H9 (cell line): ENCODE results near the gene DTNBP1. TPM values are rescaled to one million over a fixed set of nuclear protein-coding genes. Genes with fewer than 3 reads are reported as not detected.

Source experiments
- DNase-seq: peaks from one replicate; pipeline ENCODE4 v3.0.0-alpha.2; 2017
- H2AFZ ChIP-seq: one replicate; pipeline ENCODE4 v1.6.1; 2013; ENCODE audit warnings: mild to moderate bottlenecking, low read length, control low read depth, moderate library complexity
- H2AK5ac ChIP-seq: 2 replicates; pipeline ENCODE4 v1.6.1; 2013; ENCODE audit warnings: low read length, control low read depth, mixed read lengths; ENCODE audit not compliant: insufficient read length
- H2BK120ac ChIP-seq: one replicate; pipeline ENCODE4 v1.6.1; 2013; ENCODE audit warnings: low read depth, mild to moderate bottlenecking, low read length, control low read depth, inconsistent platforms; ENCODE audit not compliant: poor library complexity, severe bottlenecking
- H2BK12ac ChIP-seq: 2 replicates; pipeline ENCODE4 v1.6.1; 2013; ENCODE audit warnings: low read length, control low read depth, mixed read lengths, low read depth; ENCODE audit not compliant: insufficient read length
- H2BK15ac ChIP-seq: 2 replicates; pipeline ENCODE4 v1.6.1; 2013; ENCODE audit warnings: low read depth, low read length, control low read depth
- H2BK20ac ChIP-seq: one replicate; pipeline ENCODE4 v1.6.1; 2013; ENCODE audit warnings: low read depth, mild to moderate bottlenecking, low read length, control low read depth, inconsistent platforms; ENCODE audit not compliant: poor library complexity, severe bottlenecking
- H2BK5ac ChIP-seq: 2 replicates; pipeline ENCODE4 v1.6.1; 2013; ENCODE audit warnings: low read length, control low read depth, mixed read lengths; ENCODE audit not compliant: insufficient read length
- H3K14ac ChIP-seq: 2 replicates; pipeline ENCODE4 v1.6.1; 2013; ENCODE audit warnings: low read length, control low read depth; ENCODE audit not compliant: insufficient read depth
- H3K18ac ChIP-seq: 2 replicates; pipeline ENCODE4 v1.6.1; 2013; ENCODE audit warnings: low read depth, mild to moderate bottlenecking, mixed read lengths, low read length, control low read depth; ENCODE audit not compliant: insufficient read length
- H3K23ac ChIP-seq: 2 replicates; pipeline ENCODE4 v1.6.1; 2013; ENCODE audit warnings: low read length, control low read depth, mixed read lengths, low read depth; ENCODE audit not compliant: insufficient read length
- H3K23me2 ChIP-seq: 2 replicates; pipeline ENCODE4 v1.6.1; 2013; ENCODE audit warnings: low read depth, mild to moderate bottlenecking, mixed read lengths, low read length, control low read depth; ENCODE audit not compliant: insufficient read length, poor library complexity, severe bottlenecking
- H3K27ac ChIP-seq: 2 replicates; pipeline ENCODE4 v1.5.1; 2013; ENCODE audit warnings: low read length, control low read depth, mixed read lengths, low read depth; ENCODE audit not compliant: insufficient read length
- H3K27me3 ChIP-seq: 2 replicates; pipeline ENCODE4 v1.6.1; 2013; ENCODE audit warnings: low read length, control low read depth, inconsistent platforms; ENCODE audit not compliant: insufficient read depth
- H3K4ac ChIP-seq: 2 replicates; pipeline ENCODE4 v1.6.1; 2013; ENCODE audit warnings: low read depth, mild to moderate bottlenecking, control low read depth, inconsistent platforms, low read length, moderate library complexity
- H3K4me1 ChIP-seq: 2 replicates; pipeline ENCODE4 v1.6.1; 2013; ENCODE audit warnings: low read length, control low read depth, inconsistent platforms; ENCODE audit not compliant: insufficient read depth
- H3K4me2 ChIP-seq: 2 replicates; pipeline ENCODE4 v1.6.1; 2013; ENCODE audit warnings: low read length, control low read depth, mixed read lengths; ENCODE audit not compliant: insufficient read length, insufficient read depth
- H3K56ac ChIP-seq: 2 replicates; pipeline ENCODE4 v1.6.1; 2013; ENCODE audit warnings: low read depth, mild to moderate bottlenecking, mixed read lengths, low read length, control low read depth; ENCODE audit not compliant: insufficient read length
- H3K79me1 ChIP-seq: 2 replicates; pipeline ENCODE4 v1.6.1; 2013; ENCODE audit warnings: low read depth, mild to moderate bottlenecking, moderate library complexity, low read length, control low read depth, inconsistent platforms; ENCODE audit not compliant: insufficient read depth, poor library complexity, severe bottlenecking
- H3K79me2 ChIP-seq: 2 replicates; pipeline ENCODE4 v1.6.1; 2013; ENCODE audit warnings: low read length, control low read depth, inconsistent platforms; ENCODE audit not compliant: insufficient read depth
- H3K9ac ChIP-seq: 2 replicates; pipeline ENCODE4 v1.6.1; 2013; ENCODE audit warnings: low read length, control low read depth, mixed read lengths; ENCODE audit not compliant: insufficient read length; ENCODE audit errors: extremely low read depth
- H3K9me3 ChIP-seq: one replicate; pipeline ENCODE4 v1.6.1; 2013; ENCODE audit warnings: low read depth, low read length, inconsistent platforms; ENCODE audit not compliant: control insufficient read depth
- H3T11ph ChIP-seq: one replicate; pipeline ENCODE4 v1.6.1; 2013; ENCODE audit warnings: mild to moderate bottlenecking, low read length, control low read depth, inconsistent platforms
- H4K20me1 ChIP-seq: one replicate; pipeline ENCODE4 v1.6.1; 2013; ENCODE audit not compliant: control insufficient read depth, insufficient read length, insufficient read depth
- H4K5ac ChIP-seq: 2 replicates; pipeline ENCODE4 v1.6.1; 2013; ENCODE audit warnings: low read depth, mild to moderate bottlenecking, mixed read lengths, low read length, control low read depth; ENCODE audit not compliant: insufficient read length
- H4K8ac ChIP-seq: replicated peaks from 2 replicates; pipeline ENCODE4 v1.6.1; 2013; ENCODE audit warnings: low read length, control low read depth, mixed read lengths, low read depth; ENCODE audit not compliant: insufficient read length
- H4K91ac ChIP-seq: 2 replicates; pipeline ENCODE4 v1.6.1; 2013; ENCODE audit warnings: low read depth, mild to moderate bottlenecking, moderate library complexity, mixed read lengths, low read length, control low read depth; ENCODE audit not compliant: insufficient read length
- H3K27ac Mint-ChIP-seq, 3 experiments: 2 replicates in 2 of 3; 3 replicates in 1 of 3; pipeline ENCODE4 v1.8.0; 2020 to 2021; ENCODE audit warnings: mixed read lengths in 3 of 3, mild to moderate bottlenecking in 1 of 3, moderate library complexity in 1 of 3
- H3K27me3 Mint-ChIP-seq: 2 replicates; pipeline ENCODE4 v1.8.0; 2021; ENCODE audit warnings: low read depth, mild to moderate bottlenecking, moderate library complexity, mixed read lengths
- H3K36me3 Mint-ChIP-seq, 3 experiments: 2 replicates in 2 of 3; 3 replicates in 1 of 3; pipeline ENCODE4 v1.8.0; 2020 to 2021; ENCODE audit warnings: low read depth in 3 of 3, mixed read lengths in 3 of 3; ENCODE audit not compliant: insufficient read depth in 1 of 3
- H3K4me1 Mint-ChIP-seq, 2 experiments: 2 replicates each; pipeline ENCODE4 v1.8.0; 2020; ENCODE audit warnings: mixed read lengths in 2 of 2
- H3K4me3 Mint-ChIP-seq, 2 experiments: 2 replicates in 1 of 2; 3 replicates in 1 of 2; pipeline ENCODE4 v1.8.0; 2020 to 2021; ENCODE audit warnings: mild to moderate bottlenecking in 2 of 2, mixed read lengths in 2 of 2, moderate library complexity in 1 of 2
- H3K9me3 Mint-ChIP-seq, 2 experiments: 2 replicates in 1 of 2; 3 replicates in 1 of 2; pipeline ENCODE4 v1.8.0; 2020; ENCODE audit warnings: mild to moderate bottlenecking in 2 of 2, mixed read lengths in 2 of 2, moderate library complexity in 1 of 2
- total RNA-seq: library from RNA; stranded (reverse); gene quantifications from 2 replicates; pipeline ENCODE4 v1.2.1, GENCODE V29; 2021
- TF ChIP-seq, protein P1 (sequence below): fragments of 200-600 bp; sonication (generic); conservative IDR thresholded peaks from 3 replicates; pipeline ENCODE4 v1.8.0; 2021; ENCODE audit warnings: antibody characterized with exemption, mild to moderate bottlenecking

DTNBP1 gene
- total RNA-seq, 1 experiment from 2014 or later, result 12.9 TPM

- H3K9me3 Mint-ChIP-seq, result no peaks in the 10 kb centered on the region
- Histone ChIP-seq H3K79me2 (no peaks in the 10 kb centered on the region), H3K4me2 (no peak overlapping the region)
Observed at GRCh38 chr6:15629487-15629886, 33.3 kb downstream of the DTNBP1 start.

More at GRCh38 chr6:15629487-15629886, 33.3 kb downstream of the DTNBP1 start:
- no peak overlapping the region for H3K27ac Mint-ChIP-seq
- no peaks in the 10 kb centered on the region for H3K9me3 ChIP-seq
- no peak overlapping the region for H2BK12ac ChIP-seq
- no peak overlapping the region for H2AFZ ChIP-seq
- no peak for DNase-seq
- no peak overlapping the region for H3K18ac ChIP-seq
- no peaks in the 10 kb centered on the region for H3K4me1 ChIP-seq
- no peaks in the 10 kb centered on the region for H4K20me1 ChIP-seq
- no peak overlapping the region for H2BK20ac ChIP-seq
- H3K23me2 ChIP-seq, result no peaks in the 10 kb centered on the region
- H3K9ac ChIP-seq, result no peak overlapping the region
- H2BK120ac ChIP-seq, result no peak overlapping the region
- H2AK5ac ChIP-seq, result no peak overlapping the region
- no peak overlapping the region for H3K23ac ChIP-seq
- H3K79me1 ChIP-seq, result no peaks in the 10 kb centered on the region
- no peak overlapping the region for H3K56ac ChIP-seq
- H4K8ac ChIP-seq, result no peak overlapping the region
- TF ChIP-seq, protein P1, sequence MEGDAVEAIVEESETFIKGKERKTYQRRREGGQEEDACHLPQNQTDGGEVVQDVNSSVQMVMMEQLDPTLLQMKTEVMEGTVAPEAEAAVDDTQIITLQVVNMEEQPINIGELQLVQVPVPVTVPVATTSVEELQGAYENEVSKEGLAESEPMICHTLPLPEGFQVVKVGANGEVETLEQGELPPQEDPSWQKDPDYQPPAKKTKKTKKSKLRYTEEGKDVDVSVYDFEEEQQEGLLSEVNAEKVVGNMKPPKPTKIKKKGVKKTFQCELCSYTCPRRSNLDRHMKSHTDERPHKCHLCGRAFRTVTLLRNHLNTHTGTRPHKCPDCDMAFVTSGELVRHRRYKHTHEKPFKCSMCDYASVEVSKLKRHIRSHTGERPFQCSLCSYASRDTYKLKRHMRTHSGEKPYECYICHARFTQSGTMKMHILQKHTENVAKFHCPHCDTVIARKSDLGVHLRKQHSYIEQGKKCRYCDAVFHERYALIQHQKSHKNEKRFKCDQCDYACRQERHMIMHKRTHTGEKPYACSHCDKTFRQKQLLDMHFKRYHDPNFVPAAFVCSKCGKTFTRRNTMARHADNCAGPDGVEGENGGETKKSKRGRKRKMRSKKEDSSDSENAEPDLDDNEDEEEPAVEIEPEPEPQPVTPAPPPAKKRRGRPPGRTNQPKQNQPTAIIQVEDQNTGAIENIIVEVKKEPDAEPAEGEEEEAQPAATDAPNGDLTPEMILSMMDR, result no peak
- no peak overlapping the region for H4K5ac ChIP-seq
- no peak overlapping the region for H2BK15ac ChIP-seq
- no peaks in the 10 kb centered on the region for H3K4me1 Mint-ChIP-seq
- no peaks in the 10 kb centered on the region; the same call in 1 of the 2 replicates for H3K27me3 Mint-ChIP-seq
- H3K4ac ChIP-seq, result no peak overlapping the region
- no peak overlapping the region for H2BK5ac ChIP-seq
- peaks cover 0 to 2% (median under 1%) of the 10 kb centered on the region in 3 experiments; a peak in 2 of 7 replicates for H3K36me3 Mint-ChIP-seq
- H3T11ph ChIP-seq, result no peak overlapping the region
- H3K4me3 Mint-ChIP-seq, result no peak overlapping the region
- H3K14ac ChIP-seq, result no peak overlapping the region
- no peaks in the 10 kb centered on the region for H3K27me3 ChIP-seq
- H4K91ac ChIP-seq, result no peak overlapping the region
- H3K27ac ChIP-seq, result no peak overlapping the region
